Vagina (tissue), 2 donors: Measurements from ENCODE around the gene NTRK1. TPM values are rescaled to one million over a fixed set of nuclear protein-coding genes. Genes with fewer than 3 reads are reported as not detected.

Experiments used
- DNase-seq, 2 donors: peaks; one replicate each; pipeline ENCODE4 v3.0.0-alpha.2; 2017; ENCODE audit errors: extremely low spot score in 2 of 2
- H3K27ac ChIP-seq: fragments of 200-600 bp; sonication (generic); one replicate; pipeline ENCODE4 v1.5.1; 2019
- H3K27me3 ChIP-seq: fragments of 200-600 bp; sonication (generic); one replicate; pipeline ENCODE4 v1.5.1; 2019
- H3K36me3 ChIP-seq, 2 donors: fragments of 200-600 bp; sonication (generic); one replicate each; pipeline ENCODE4 v1.5.1; 2017 to 2019
- H3K4me1 ChIP-seq: fragments of 200-600 bp; sonication (generic); one replicate; pipeline ENCODE4 v1.5.1; 2019
- H3K4me3 ChIP-seq, 2 donors: fragments of 200-600 bp; sonication (generic); 1 replicate in 1 of 2; 2 replicates in 1 of 2; pipeline ENCODE4 v1.5.1; 2016 to 2019
- H3K9me3 ChIP-seq: fragments of 200-600 bp; sonication (generic); one replicate; pipeline ENCODE4 v1.5.1; 2019
- POLR2A ChIP-seq, 2 donors: fragments of 450-650 bp; IDR thresholded peaks; one replicate each; pipeline ENCODE4 v1.6.1; 2017; ENCODE audit warnings: antibody characterized with exemption in 2 of 2, mild to moderate bottlenecking in 2 of 2, moderate library complexity in 2 of 2
- POLR2AphosphoS5 ChIP-seq, 2 donors: sonication (generic); formaldehyde crosslinking; IDR thresholded peaks; one replicate each; pipeline ENCODE4 v1.9.0; 2017; ENCODE audit warnings: antibody characterized with exemption in 2 of 2, mild to moderate bottlenecking in 2 of 2, low read depth in 1 of 2; ENCODE audit not compliant: insufficient read depth in 1 of 2
- intact Hi-C: fragments of 100-400 bp; cut with DNase I; formaldehyde crosslinking; loops from one replicate; pipeline ENCODE4 v1.15.1; 2023
- total RNA-seq: library from RNA; depleted of rRNA; stranded (reverse); fragments of >200 nt; gene quantifications from one replicate; pipeline ENCODE4 v1.2.3, GENCODE V29; 2016
- TF ChIP-seq, protein P1 (sequence below), 3 experiments: fragments of 450-650 bp in 2 of 3; fragments of 200-600 bp in 1 of 3; sonication (generic) in 1 of 3; IDR thresholded peaks; one replicate each; pipeline ENCODE4 v1.5.1; 2017 to 2019; ENCODE audit warnings: antibody characterized with exemption in 3 of 3, mild to moderate bottlenecking in 2 of 3, moderate library complexity in 2 of 3

The NTRK1 gene
- total RNA-seq, 1 donor from 2014 or later = 2.9 TPM

DNA sequence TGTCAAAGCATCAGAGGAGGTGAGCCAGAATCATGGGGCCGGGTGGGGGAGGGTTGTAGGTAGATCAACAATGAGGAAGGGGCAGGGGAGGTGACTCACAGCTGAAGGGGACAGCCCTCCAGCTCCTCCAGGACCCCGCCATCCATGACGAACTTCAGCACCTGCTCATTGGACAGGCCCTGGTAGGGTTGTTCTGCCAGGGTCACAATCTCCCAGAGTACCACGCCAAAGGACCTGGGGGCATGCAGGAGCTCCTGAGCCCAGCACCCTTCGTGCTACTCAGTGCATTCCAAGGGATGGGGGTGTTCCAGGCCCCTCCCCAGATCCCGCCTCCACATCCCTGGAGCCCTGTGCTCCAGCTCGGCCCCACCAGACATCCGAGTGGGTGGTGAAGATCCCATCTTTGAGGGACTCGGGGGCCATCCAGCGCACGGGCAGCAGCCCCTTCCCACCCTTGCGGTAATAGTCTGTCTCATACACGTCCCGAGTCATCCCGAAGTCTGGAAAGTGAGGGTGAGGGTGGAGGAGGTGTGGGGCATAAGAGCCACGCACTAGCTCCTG, 19.3 kb upstream of the NTRK1 start:
- no peak overlapping the region for H3K27ac ChIP-seq
- no peak overlapping the region for H3K4me3 ChIP-seq
- TF ChIP-seq POLR2A (IDR thresholded peaks at IDR 0.05) (no peak), POLR2AphosphoS5 (IDR thresholded peaks at IDR 0.05; ENCODE audit: insufficient read depth in 1 of 2, low read depth in 1 of 2) (no peak)
- TF ChIP-seq, protein P1, sequence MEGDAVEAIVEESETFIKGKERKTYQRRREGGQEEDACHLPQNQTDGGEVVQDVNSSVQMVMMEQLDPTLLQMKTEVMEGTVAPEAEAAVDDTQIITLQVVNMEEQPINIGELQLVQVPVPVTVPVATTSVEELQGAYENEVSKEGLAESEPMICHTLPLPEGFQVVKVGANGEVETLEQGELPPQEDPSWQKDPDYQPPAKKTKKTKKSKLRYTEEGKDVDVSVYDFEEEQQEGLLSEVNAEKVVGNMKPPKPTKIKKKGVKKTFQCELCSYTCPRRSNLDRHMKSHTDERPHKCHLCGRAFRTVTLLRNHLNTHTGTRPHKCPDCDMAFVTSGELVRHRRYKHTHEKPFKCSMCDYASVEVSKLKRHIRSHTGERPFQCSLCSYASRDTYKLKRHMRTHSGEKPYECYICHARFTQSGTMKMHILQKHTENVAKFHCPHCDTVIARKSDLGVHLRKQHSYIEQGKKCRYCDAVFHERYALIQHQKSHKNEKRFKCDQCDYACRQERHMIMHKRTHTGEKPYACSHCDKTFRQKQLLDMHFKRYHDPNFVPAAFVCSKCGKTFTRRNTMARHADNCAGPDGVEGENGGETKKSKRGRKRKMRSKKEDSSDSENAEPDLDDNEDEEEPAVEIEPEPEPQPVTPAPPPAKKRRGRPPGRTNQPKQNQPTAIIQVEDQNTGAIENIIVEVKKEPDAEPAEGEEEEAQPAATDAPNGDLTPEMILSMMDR (IDR thresholded peaks at IDR 0.05) = no peak
- no peak for DNase-seq
- H3K4me1 ChIP-seq = peaks cover 5% of the 10 kb centered on the region
- no peaks in the 10 kb centered on the region for H3K27me3 ChIP-seq
- no peaks in the 10 kb centered on the region for H3K36me3 ChIP-seq
- H3K9me3 ChIP-seq = no peaks in the 10 kb centered on the region
- intact Hi-C loops = no loop called here

DNA sequence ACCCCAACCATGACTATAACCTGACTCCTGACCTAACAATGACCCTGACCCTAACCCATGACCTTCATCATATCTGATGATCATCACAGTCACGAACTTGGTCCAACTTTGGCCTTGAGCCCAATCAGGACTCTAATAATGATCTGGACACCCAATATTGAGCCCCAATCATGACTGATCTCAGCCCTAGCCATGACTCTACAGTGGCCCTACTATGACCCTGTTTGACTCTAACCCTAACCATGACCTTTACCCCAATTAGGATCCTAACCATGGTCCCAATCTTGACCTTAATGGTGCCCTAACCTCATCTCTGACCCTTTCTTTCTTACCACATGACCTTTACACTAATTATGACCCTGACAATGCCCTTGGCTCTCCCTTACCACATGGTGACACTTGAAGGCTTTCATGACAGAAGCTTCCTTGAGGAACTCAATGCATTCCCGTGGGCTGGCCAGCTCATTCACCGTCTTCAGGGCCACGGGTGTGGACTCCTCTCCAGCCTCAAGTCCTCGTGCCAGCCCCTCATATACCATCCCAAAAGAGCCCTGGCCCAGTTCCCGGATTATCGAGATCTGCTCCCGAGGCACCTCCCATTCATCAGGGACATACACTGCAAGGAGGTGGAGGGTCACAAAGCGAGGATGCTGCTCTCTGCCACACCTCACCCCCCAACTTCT, 17.9 kb upstream of the NTRK1 start:
- Histone ChIP-seq H3K4me1 (peaks cover 5% of the 10 kb centered on the region), H3K27ac (no peak overlapping the region), H3K27me3 (no peaks in the 10 kb centered on the region), H3K36me3 (no peaks in the 10 kb centered on the region), H3K9me3 (no peaks in the 10 kb centered on the region), H3K4me3 (no peak overlapping the region)
- intact Hi-C loops = no loop called here
- DNase-seq = no peak
- no peak for TF ChIP-seq POLR2A (IDR thresholded peaks at IDR 0.05)
- TF ChIP-seq, protein P1 (IDR thresholded peaks at IDR 0.05) = no peak
- TF ChIP-seq POLR2AphosphoS5 (IDR thresholded peaks at IDR 0.05; ENCODE audit: insufficient read depth in 1 of 2, low read depth in 1 of 2) = no peak

DNA sequence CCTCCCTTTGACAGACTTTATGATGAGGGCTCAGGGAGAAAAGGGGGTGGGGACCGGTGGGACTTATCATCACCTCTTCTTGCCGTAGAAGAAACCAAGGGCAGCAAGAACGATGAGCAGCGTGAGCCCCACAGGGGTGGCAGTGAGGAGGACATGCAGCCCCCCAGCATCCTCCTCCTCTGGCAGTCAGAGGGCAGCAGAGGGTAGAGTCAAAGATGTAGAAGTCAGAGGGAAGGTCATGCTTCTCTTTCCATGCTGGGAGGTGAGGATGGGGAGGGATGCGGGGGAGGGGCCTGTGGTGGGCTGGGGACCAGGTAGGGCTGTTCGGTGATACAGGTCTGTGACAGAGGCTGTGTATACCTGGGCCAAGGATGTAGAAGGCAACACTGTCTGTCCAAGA, 16.6 kb upstream of the NTRK1 start:
- H3K4me3 ChIP-seq = no peak overlapping the region
- H3K9me3 ChIP-seq = no peaks in the 10 kb centered on the region
- peaks cover 5% of the 10 kb centered on the region for H3K4me1 ChIP-seq
- no peaks in the 10 kb centered on the region for H3K36me3 ChIP-seq
- no peaks in the 10 kb centered on the region for H3K27me3 ChIP-seq
- no peak for DNase-seq
- TF ChIP-seq POLR2AphosphoS5 (IDR thresholded peaks at IDR 0.05; ENCODE audit: insufficient read depth in 1 of 2, low read depth in 1 of 2) = no peak
- TF ChIP-seq, protein P1 (IDR thresholded peaks at IDR 0.05) = no peak
- no peak for TF ChIP-seq POLR2A (IDR thresholded peaks at IDR 0.05)
- intact Hi-C loops = no loop called here
- no peak overlapping the region for H3K27ac ChIP-seq

DNA sequence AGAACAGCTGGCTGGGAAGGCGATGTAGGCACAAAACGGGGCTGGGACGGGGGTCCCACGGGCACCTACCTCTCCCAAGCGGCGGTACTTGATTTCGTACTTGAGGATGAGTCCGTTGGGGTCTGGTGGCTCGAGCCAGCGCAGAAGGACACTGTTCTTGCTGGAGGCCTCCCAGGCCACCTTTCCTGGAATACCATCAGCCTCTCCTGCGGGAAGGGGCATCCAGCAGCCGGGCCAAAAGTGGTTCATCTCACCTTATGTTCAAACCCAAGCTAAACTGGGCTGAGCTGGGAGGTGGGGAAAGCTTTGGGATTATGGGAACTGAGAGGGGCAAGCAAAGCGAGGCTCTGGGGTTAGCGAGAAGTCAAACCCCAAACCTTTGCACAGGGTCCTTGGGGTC, 16.0 kb upstream of the NTRK1 start:
- Histone ChIP-seq H3K4me3 (no peak overlapping the region), H3K27me3 (no peaks in the 10 kb centered on the region), H3K36me3 (no peaks in the 10 kb centered on the region), H3K4me1 (peaks cover 5% of the 10 kb centered on the region), H3K9me3 (no peaks in the 10 kb centered on the region), H3K27ac (no peak overlapping the region)
- intact Hi-C loops = no loop called here
- TF ChIP-seq POLR2AphosphoS5 (IDR thresholded peaks at IDR 0.05; ENCODE audit: insufficient read depth in 1 of 2, low read depth in 1 of 2) (no peak), POLR2A (IDR thresholded peaks at IDR 0.05) (no peak)
- TF ChIP-seq, protein P1 (IDR thresholded peaks at IDR 0.05) = no peak
- DNase-seq = no peak
